Parathyroid adenoma (tissue), 2 donors: ENCODE measurements around the gene EFCAB7.

Source experiments
- H2AFZ ChIP-seq: fragments of 300-600 bp; sonication (generic); one replicate; pipeline ENCODE4 v1.7.0; 2017; ENCODE audit warnings: antibody characterized with exemption, mild to moderate bottlenecking
- H3K27ac ChIP-seq: fragments of 300-600 bp; sonication (generic); one replicate; pipeline ENCODE4 v1.7.0; 2017
- H3K27me3 ChIP-seq: fragments of 300-600 bp; sonication (generic); one replicate; pipeline ENCODE4 v1.7.0; 2017; ENCODE audit warnings: low read length; ENCODE audit not compliant: control insufficient read depth, insufficient read depth
- H3K36me3 ChIP-seq: fragments of 300-600 bp; sonication (generic); one replicate; pipeline ENCODE4 v1.7.0; 2017; ENCODE audit warnings: low read length; ENCODE audit not compliant: control insufficient read depth, insufficient read depth
- H3K4me1 ChIP-seq: fragments of 300-600 bp; sonication (generic); one replicate; pipeline ENCODE4 v1.7.0; 2017; ENCODE audit warnings: control low read depth
- H3K4me2 ChIP-seq: fragments of 300-600 bp; sonication (generic); one replicate; pipeline ENCODE4 v1.7.0; 2017; ENCODE audit warnings: low read length
- H3K4me3 ChIP-seq: fragments of 300-600 bp; sonication (generic); one replicate; pipeline ENCODE4 v1.7.0; 2017; ENCODE audit warnings: low read depth, low read length
- H3K79me2 ChIP-seq: fragments of 300-600 bp; sonication (generic); one replicate; pipeline ENCODE4 v1.7.0; 2017; ENCODE audit warnings: control low read depth
- H3K9ac ChIP-seq: fragments of 300-600 bp; sonication (generic); one replicate; pipeline ENCODE4 v1.7.0; 2017; ENCODE audit warnings: mild to moderate bottlenecking
- H3K9me3 ChIP-seq: fragments of 300-600 bp; sonication (generic); one replicate; pipeline ENCODE4 v1.7.0; 2017; ENCODE audit warnings: low read length; ENCODE audit not compliant: control insufficient read depth
- CTCF ChIP-seq: fragments of 300-600 bp; sonication (generic); IDR thresholded peaks from one replicate; pipeline ENCODE4 v1.7.0; 2017; ENCODE audit warnings: antibody characterized with exemption, mild to moderate bottlenecking
- donor health status: primary hyperparathyroidism.

EFCAB7 gene

DNA sequence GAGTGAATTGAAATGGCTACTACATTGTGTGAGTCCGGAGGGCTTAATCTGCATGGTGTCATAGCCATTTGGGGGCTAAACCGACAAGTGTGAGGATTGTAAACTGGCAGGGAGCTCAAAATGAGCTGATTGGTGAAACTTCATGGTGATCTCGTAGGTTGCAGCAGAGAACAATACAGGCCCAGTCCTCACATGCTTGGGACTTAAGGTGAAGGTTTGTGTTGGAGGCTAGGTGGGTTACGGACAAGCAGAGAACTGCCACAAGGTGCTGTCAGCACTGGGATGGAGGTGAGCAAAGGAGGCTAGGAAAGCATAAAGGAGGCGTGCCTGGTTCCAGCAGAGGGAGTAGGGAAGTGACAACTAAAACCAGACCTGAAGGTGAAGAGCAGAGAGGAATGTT is 79.3 kb downstream of the EFCAB7 start:
- no peak overlapping the region for H3K27ac ChIP-seq

GRCh38 chr1:63603810-63604209 is 80.5 kb downstream of the EFCAB7 start:
- no peak overlapping the region for H3K27ac ChIP-seq
- H3K9me3 ChIP-seq, result no peaks in the 10 kb centered on the region
- H3K79me2 ChIP-seq, result no peaks in the 10 kb centered on the region
- H3K4me3 ChIP-seq, result no peak overlapping the region
- no peaks in the 10 kb centered on the region for H3K27me3 ChIP-seq
- no peaks in the 10 kb centered on the region for H3K36me3 ChIP-seq
- no peak overlapping the region for H3K9ac ChIP-seq
- no peak overlapping the region for H2AFZ ChIP-seq
- no peaks in the 10 kb centered on the region for H3K4me1 ChIP-seq
- no peak for TF ChIP-seq CTCF
- H3K4me2 ChIP-seq, result no peak overlapping the region

More for the DNA sequence above, 79.3 kb downstream of the EFCAB7 start:
- Histone ChIP-seq H3K4me3 (no peak overlapping the region), H3K4me1 (no peaks in the 10 kb centered on the region), H3K9ac (no peak overlapping the region), H3K9me3 (no peaks in the 10 kb centered on the region), H3K4me2 (no peak overlapping the region), H2AFZ (no peak overlapping the region), H3K36me3 (no peaks in the 10 kb centered on the region), H3K27me3 (no peaks in the 10 kb centered on the region), H3K79me2 (no peaks in the 10 kb centered on the region)
- no peak for TF ChIP-seq CTCF

DNA sequence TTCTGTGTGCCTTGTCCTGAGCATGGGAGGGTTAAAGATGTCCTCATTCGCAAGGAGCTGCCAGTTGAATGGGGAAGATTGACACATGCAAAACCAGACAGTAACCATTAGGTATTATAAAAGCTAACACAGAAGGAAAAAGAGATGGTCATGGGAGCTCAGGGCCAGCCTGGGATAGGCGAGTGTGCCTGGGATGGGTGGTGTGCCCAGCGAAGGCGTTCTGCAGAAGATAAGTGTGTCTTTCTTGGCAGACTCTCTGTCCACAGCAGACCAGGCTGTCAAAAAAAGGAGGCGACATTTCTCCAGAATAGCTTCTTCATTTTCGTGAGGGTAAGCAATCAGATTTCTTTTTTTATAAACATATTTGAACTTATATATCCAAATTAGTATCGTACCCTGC is 84.0 kb downstream of the EFCAB7 start:
- no peaks in the 10 kb centered on the region for H3K9me3 ChIP-seq
- H3K27me3 ChIP-seq, result no peaks in the 10 kb centered on the region
- H3K9ac ChIP-seq, result no peak overlapping the region
- H2AFZ ChIP-seq, result no peak overlapping the region
- no peaks in the 10 kb centered on the region for H3K36me3 ChIP-seq
- no peak overlapping the region for H3K4me3 ChIP-seq
- H3K79me2 ChIP-seq, result no peaks in the 10 kb centered on the region
- TF ChIP-seq CTCF, result no peak
- H3K4me2 ChIP-seq, result no peak overlapping the region
- H3K27ac ChIP-seq, result no peak overlapping the region
- H3K4me1 ChIP-seq, result no peaks in the 10 kb centered on the region

- no peak overlapping the region for H3K4me2 ChIP-seq
- H3K27ac ChIP-seq, result no peak overlapping the region
- H3K9ac ChIP-seq, result no peak overlapping the region
- H3K79me2 ChIP-seq, result peaks cover 2% of the 10 kb centered on the region
- H3K9me3 ChIP-seq, result no peaks in the 10 kb centered on the region
- H2AFZ ChIP-seq, result no peak overlapping the region
- H3K36me3 ChIP-seq, result no peaks in the 10 kb centered on the region
- TF ChIP-seq CTCF, result no peak
- H3K4me1 ChIP-seq, result peaks cover 4% of the 10 kb centered on the region
- H3K4me3 ChIP-seq, result no peak overlapping the region
- H3K27me3 ChIP-seq, result no peaks in the 10 kb centered on the region
Observed at GRCh38 chr1:63611231-63611630, 87.9 kb downstream of the EFCAB7 start.

GRCh38 chr1:63612564-63612963 is 89.2 kb downstream of the EFCAB7 start:
- Histone ChIP-seq H3K4me3 (no peak overlapping the region), H2AFZ (no peak overlapping the region), H3K4me1 (peaks cover 6% of the 10 kb centered on the region), H3K9ac (no peak overlapping the region), H3K27me3 (no peaks in the 10 kb centered on the region), H3K36me3 (no peaks in the 10 kb centered on the region), H3K27ac (no peak overlapping the region), H3K9me3 (no peaks in the 10 kb centered on the region), H3K4me2 (no peak overlapping the region), H3K79me2 (peaks cover 10% of the 10 kb centered on the region)
- TF ChIP-seq CTCF, result no peak
